ENCODE measurements around the gene ALOX15.
"Not testable (repeated sequence)": the region's sequence is repeated elsewhere in the genome, so short reads cannot be mapped to it uniquely, and the experiment has no call there.

Gene ALOX15

DNA sequence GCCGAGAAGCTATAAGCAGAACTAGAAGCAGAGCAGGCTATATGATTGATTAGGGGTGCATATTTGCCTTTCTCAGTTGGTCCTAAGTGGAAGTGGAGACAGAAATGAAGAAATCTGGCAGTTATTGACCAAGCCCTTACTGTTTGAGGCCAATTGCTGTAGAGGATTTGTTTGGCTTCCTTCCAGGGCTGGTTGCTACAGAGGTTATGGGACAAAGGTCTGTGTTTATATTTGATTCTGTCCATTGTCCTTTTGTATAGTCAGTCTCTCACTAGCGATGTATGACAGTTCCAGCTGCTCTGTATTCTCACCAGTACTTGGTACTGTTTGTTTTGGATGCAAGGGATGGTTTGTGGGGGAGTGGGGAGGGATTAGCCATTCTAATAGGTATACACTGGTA lies 7.3 kb upstream of the ALOX15 start:
- DNase-seq (ENCODE audit: low spot score) = peak; percentile 68

DNA sequence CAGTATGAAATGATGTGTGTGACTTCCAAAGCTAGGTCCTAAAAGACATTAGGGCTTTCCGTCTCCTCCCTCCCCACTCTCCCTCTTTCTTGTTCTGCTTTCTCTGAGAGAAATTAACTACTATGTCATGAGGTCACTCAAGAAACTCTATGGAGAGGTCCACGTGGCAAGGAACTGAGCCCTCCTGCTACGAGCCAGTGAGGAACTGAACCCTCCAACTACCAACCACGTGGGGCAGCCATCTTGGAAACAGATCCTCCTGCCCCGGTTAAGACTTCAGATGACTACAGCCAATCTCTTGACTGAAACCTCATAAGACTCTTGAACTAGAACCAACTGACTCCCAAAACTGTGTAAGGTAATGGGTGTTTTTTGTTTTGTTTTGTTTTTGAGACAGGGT lies 4.2 kb upstream of the ALOX15 start:
- peak; percentile 45 for DNase-seq (ENCODE audit: low spot score)

DNA sequence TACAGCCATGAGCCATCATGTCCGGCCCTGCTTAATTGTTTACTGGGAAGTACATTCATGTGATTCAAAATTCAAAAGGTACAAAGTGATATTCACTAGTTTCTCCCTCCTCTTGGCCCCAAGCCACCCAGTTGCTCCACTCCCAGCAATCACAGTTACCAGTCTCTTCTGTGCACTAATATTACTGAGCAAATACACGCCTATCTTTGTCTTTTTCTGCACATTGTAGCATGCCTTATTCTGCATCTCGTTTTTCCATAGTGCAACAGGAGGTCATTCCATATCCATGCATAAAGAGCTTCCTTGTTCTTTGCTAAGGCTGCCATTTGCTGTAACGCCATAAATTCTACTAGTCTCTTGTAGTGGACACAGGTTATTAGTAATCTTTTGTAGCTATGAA lies 2.2 kb upstream of the ALOX15 start:
- DNase-seq (ENCODE audit: low spot score) = no peak

DNA sequence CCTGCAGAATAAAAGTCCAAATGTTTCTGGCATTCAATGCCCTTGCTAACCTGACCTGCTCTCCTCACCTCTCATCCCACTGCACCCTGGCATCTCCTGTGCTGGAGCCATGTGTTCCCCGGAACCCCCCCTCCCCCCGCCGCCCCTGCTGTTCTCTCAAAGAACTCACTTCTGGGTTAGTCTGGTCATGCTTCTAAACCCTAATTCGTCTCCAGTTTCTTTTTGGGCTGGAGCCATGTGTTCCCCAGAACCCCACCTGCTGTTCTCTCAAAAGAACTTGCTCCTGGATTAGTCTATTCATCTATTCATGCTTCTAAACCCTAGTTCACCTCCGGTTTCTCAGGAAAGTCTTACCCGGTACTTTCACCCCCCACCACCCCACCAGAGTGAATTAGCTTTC lies 808 bp upstream of the ALOX15 start:
- DNase-seq (ENCODE audit: low spot score) = no peak

DNA sequence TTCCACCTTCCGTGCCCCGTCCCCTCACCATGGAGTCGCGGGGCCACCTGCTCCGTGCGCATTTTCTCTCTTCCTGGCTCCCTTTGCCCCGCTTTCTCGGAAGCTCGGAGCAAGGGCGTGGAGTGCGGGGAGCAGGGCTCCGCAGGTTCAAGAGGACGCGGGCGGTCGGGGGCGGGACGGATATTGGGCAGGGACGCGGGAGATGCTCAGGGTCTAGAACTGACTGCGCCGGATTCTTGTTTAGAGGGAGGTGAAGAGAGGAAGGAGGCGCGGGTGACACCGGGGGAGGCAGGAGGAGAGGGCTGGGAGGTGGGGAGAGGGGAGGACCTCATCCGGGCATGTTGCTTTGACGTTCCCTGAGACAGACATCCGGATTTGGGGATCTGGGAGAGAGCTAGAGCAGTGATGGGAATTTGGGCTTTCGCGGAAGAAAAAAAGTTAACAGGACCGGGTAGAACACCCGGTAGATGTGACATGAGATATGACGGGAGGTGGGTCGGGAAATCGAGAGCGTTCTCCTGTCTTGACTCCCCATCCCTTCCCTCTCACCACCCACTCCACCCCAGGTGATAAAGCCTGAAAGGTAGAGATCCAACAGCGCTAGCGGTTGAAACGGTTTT lies 799 bp downstream of the ALOX15 start:
- DNase-seq (ENCODE audit: low spot score) = not testable (repeated sequence)

DNA sequence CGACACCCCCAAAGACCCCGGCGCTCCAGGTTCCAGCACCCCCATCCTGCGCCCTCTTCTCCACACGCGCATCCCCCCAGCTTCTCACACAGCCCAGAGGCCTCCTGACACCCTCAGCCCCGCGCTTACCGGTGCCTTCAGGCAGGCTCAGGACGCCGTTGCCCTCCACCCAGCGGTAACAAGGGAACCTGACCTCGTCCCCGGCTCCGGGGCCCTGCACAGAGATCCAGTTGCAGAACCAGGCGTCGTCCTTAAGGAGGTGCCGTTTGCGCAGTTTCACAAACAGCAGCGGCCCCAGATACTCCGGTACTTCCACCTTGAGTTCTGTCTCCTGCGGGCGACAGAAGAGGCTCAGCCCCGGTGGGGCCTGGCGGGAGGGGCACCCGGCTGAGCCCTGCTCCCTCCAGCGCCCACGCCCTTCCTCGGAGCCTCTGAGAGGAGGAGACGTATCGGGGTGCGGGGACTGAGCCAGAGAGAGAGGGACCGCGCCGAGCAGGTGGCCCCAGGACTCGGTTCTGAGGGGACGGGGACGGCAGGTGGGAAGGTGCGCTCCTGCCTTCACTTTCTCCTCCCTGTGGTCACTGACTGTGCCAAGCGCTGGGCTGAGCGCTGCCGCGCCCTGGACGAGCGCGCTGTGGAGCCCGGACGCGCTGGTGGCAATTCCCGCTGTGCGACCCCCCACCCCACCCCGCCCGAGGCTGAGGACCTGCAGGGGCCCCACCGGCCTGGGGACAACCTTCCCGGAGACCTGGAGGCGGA lies 2.0 kb downstream of the ALOX15 start:
- not testable (repeated sequence) for DNase-seq (ENCODE audit: low spot score)

DNA sequence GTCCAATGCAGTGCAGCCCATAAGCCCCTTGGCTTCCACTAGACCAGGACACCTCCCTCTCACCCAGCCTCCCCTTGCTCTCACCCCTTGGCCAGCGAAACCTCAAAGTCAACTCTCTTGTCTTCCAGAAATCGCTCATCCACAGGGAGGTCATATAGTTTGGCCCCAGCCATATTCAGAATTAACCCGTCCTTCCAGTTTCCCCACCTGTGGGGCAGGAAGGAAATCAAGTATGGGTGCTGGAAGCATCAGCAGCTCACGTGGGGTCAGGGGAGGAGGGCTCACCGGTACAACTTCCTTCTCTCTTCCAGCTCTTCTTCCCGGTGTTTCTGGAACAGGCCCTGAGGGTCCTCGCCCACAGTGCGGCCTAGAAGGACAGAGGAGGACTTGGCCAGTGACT lies 2.7 kb downstream of the ALOX15 start:
- not testable (repeated sequence) for DNase-seq (ENCODE audit: low spot score)

DNA sequence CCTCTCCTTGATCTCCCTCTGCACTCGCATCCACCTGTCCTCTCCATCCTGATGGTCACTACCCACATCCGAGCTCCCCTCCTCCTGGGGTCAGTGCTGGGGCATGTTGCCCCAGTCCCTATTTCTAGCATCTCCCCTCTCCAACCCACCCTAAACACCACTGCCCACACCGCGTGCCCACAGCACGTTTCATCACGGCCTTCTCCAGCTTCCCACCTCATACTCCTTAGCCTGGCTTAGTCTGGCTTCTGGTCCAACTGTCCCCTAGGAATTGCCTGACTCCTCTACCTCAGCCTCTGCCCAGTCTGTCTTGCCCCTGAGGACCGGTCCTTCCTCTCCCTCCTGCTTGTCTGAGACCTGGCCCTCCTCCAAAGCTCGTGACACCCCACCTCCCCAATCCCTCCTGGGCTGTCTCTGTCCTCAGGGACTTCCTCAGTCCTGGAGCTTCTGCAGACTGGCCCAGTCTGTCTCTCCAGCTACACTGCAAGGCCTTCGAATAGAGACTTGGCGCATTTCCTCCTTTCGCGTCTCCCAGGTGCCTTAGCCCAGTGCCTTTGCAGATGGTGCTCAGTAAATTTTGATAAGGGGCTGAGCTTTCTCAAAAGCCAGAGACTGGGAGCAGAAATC lies 4.9 kb downstream of the ALOX15 start:
- no peak for DNase-seq (ENCODE audit: low spot score)

DNA sequence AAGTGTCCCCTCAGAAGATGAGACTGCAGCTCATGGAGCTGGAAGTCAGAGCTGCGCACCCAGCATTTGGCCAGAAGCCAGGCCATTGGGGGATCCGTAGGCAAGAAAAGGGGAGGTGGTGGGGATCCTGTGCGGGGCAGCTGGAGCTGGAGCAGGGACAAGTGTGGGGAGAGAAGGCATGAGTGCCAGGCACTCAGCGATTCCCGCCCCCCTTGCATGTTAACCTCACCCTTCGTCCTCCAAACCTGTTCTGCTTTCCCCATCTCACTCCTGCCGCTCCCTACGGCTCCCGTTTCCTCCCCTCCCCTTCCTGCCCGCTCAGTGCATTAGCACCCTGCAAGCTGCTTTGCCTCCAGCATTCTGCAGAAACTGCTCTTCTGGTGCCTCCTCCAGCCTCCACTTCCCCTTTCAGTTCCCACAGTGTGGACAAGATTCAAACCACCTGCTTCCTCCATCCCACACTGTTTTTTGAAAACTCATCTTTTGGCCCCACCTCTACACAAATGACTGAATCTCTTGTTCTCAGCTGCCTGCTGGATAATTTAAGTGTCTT lies 5.6 kb downstream of the ALOX15 start:
- peak; percentile 51 for DNase-seq (ENCODE audit: low spot score)

DNA sequence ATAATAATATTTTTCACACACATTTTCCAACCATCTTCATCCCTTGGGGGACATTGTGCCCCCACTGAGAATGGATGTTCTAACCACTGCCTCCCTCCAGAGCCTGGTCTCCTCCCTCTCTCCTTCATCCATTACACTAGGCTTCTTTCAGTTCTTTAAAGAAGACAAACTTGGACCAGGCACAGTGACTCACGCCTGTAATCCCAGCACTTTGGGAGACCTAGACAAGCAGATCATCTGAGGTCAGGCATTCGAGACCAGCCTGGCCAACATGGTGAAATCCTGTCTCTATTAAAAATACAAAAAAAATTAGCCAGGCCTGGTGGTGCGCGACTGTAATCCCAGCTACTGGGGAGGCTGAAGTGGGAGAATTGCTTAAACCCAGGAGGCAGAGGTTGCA lies 6.5 kb downstream of the ALOX15 start:
- no peak for DNase-seq (ENCODE audit: low spot score)

DNA sequence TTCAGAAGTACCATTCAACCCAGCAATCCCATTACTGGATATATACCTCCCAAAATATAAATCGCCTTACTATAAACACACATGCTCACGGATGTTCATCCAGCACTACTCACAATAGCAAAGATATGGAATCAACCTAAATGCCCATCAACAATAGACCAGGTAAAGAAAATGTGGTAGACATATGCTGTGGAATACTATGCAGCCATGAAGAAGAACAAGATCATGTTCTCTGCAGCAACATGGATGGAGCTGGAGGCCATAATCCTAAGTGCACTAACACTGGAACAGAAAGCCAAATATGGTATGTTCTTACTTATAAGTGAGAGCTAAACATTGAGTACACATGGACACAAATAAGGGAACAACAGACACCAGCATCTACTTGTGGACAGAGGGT lies 7.8 kb downstream of the ALOX15 start:
- DNase-seq (ENCODE audit: low spot score) = no peak

DNA sequence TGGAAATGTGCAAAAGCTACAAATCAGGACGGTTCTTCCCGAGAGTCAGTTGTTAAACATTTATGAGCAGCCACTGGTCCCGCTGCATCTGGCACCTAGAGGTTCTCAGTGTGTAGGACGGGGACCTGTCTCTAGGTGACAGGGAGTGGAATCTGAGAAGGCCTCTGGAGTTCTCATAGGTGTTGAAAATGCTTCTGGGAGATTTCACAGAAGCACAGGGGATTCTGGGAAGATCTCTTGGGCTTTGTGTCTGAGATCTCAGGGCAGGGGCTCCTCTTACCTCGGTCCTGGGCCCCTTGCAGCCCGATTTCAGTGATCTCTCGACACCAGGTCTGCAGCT lies 8.9 kb downstream of the ALOX15 start:
- no peak for DNase-seq (ENCODE audit: low spot score)

DNA sequence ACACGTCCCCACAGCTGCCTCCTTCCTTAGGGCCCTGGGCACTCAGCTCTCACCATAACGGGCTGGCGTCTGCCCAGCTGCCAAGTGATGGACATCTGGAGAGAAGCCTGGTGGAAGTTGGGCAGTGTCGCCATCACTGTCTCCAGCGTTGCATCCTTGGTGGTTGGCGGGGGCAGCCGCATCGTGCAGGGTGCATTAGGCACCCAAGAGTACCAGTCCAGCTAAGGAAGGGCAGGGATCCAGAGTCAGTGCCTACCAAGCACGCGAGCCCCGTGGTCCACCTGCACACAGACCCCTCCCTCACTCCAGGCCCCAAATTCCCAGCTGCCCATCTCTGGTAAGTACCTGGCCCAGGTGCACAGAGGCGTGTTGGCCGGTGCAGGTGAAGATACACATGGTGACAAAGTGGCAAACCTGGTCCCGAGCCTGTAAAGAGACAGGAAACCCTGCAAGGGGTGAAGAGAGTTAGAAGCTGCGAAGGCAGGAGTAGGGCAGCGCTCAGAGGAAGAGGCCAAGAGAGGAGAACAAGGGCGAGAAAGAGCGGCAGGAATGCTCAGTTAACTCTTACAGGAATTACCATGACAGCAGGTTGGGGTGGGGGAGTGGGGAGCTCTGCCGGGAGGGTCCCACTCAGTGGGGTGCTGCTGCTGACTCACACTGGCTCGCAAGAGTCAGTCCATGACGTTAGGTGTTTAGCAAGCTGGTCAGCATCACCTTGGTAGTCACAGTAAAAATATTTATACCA lies 9.5 kb downstream of the ALOX15 start:
- DNase-seq (ENCODE audit: low spot score) = no peak

DNA sequence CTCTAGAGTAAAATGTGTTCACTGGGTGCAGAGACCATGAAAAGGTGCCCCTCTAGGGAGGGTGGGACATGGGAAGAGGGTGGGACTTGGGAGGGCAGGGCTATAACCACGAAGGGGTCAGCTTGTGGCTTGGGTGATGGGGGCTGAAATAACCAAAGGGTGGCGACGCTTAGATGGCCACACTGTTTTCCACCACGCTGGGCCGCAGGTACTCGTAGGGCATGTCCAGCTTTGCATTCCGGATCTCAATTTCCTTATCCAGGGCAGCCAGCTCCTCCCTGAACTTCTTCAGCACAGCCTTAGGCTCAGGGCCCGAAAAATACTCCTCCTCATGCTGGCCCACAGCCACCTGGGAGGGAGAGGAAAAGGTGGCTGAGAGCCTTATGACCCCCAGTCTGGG lies 10.0 kb downstream of the ALOX15 start:
- DNase-seq (ENCODE audit: low spot score) = no peak

DNA sequence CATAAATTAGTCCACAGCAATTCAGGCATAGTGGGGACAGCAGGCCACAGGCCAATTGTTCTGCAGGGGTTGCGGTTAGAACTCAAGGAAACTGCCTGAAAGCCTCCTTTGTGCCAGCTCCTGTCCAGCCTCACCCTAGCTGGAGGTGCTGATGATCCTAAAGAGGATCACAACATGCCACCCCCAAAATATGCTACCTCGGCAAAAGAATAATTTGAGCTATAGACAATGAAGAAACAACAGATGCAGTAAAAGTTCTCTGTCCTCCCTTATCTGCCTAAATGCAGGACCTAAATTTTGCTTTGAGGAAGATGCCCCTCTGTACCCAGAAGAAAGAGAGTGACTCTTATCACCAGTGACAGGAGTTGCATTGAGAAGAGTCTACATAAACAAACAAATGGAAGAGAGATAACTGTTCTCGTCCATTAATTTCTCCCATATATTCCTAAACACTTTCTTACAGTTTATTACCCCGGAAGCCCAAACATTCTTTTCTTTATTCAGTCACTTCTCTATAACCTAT lies 14.7 kb downstream of the ALOX15 start:
- DNase-seq (ENCODE audit: low spot score) = no peak

DNA sequence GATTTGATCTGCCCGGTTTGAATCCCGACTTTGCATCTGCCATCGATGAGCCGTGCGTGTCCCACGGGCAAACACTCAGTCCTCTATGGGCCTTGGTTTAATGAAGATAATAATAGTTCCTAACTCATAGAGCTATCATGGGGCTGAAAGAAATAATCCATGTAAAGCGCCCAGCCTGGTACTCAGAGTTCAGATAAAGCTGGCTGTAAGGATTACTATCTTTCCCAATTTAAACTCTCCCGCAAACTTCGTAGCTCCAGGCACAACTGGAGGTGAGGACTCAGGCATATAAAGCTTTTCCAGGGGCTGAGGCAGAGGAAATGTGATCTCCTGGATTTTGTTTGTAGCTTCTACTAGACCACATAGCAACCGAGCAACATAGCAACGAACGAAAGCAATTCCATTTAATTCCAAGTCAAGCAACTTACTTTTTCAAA lies 16.3 kb downstream of the ALOX15 start:
- no peak for DNase-seq (ENCODE audit: low spot score)

DNA sequence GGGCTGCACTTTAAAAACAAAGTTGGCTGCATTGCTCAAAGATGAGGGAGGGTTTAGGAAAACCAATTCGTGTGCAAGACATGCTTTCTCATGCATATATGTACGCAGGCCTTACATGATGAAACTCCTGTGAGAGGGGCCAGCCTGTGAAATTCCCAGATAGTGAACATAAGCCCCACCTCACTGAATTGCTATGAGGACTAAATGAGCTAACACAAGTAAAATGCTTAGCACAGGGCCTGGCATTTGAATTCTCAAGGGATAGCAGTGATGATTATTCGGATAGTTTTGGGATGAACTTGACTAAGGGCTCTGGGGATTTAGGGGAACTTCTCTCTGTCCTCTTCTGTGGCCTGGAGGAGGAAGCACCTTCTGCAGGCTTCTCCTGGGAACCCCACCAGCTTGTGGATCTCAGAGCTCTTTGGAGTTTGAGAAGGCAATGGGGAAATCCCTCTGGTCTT lies 17.0 kb downstream of the ALOX15 start:
- DNase-seq (ENCODE audit: low spot score) = not testable (repeated sequence)

DNA sequence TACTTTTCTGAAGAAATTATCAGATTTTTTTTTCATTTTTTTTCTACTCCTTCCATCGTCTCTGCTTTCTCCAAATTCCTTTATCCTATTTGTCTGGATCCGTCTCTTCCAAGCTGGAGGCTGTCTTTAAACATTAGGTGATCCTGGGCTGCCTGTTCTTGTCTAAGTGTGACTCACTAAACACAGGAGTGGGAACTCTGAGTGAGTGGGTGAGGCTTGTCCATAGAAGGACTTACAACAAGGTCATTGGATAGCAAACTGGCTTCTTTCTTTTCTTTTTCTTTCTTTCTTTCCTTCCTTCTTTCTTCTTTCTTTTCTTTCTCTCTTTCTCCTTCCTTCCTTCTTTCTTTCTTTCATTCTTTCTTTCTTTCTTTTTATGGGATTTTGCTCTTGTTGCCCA lies 18.2 kb downstream of the ALOX15 start:
- DNase-seq (ENCODE audit: low spot score) = no peak

DNA sequence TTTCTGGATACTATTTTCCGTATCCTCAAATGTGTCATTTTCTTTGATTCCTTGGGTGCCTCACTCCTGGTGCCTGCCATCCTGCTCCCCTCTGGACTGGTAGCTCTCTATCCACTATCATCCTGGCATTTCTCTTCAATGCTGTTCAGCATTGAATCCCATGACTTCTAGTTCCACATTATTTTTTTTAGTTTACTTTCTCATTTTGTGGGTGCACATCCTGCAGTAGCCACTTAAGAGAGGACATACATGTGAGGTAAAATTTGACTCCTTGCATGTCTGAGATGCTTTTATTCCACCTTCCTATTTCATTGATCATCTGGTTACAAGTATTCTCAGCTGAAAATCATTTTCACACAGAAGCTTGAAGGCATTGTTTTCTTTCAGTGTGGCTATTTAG lies 19.1 kb downstream of the ALOX15 start:
- DNase-seq (ENCODE audit: low spot score) = no peak

DNA sequence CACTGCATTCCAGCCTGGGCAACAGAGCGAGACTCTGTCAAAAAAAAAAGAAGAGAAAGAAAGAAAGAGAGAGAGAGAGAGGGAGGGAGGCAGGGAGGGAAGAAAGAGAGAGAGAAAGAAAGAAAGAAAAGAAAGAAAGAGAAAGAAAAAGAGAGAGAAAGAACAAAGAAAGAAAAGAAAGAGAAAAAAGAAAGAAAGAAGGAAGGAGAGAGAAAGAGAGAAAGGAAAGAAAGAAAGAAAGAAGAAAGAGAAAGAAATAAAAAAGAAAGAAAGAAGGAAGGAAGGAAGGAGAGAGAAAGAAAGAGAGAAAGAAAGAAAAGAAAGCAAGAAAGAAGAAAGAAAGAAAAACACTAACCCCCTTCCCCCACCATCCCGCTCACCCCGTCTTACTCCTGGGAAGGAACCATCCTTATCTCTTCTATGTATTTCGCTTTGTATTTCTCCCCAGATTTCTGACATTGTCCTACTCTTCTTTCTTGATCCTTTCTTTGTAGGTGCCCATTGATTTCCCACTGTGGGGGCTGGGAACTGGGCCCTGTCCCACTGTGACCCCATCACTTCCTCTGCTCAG lies 20.9 kb downstream of the ALOX15 start:
- DNase-seq (ENCODE audit: low spot score) = no peak

DNA sequence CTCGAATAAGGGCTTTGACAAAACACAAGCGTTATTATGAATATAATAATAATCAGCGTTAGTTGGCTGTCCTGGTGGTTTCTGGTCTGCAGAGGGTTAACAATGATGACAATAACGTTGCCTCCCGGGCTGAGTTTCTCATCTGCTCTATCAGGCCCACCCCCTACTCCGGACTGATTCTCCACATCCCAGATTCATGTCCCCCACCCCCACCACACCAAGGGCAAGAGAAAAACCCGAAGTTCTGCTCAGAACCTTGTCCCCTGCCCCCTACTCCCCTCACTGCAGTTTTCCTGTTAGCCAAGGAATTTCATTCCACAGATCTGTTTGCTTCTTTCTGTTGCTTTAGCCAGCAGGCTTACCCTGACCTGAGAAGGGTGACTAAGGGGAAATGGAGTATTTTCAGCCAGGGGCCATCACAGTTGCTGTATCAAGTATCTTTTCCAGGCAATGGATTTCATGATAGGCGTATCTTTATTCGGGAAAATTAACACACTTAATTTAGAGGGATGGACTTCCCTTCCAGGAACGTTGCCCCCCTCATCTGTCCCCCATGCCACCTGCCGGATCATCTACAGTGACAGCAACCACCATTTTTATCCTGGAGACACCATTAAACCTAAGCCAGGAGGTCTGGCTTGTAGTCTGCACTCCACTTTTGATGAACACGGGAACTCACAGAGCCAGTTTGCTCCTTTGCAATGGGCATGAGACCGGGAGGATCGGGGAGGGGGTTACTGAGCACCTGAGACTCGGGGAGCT lies 23.7 kb downstream of the ALOX15 start:
- no peak for DNase-seq (ENCODE audit: low spot score)

Measured in pons (tissue), 1 donor.